ENCODE measurements around the gene MAPK14. TPM values are rescaled to one million over a fixed set of nuclear protein-coding genes. Genes with fewer than 3 reads are reported as not detected.
"Not testable (repeated sequence)": the region's sequence is repeated elsewhere in the genome, so short reads cannot be mapped to it uniquely, and the experiment has no call there.

MAPK14 gene
- total RNA-seq, 1 donor from 2014 or later: 65.0 TPM

DNA sequence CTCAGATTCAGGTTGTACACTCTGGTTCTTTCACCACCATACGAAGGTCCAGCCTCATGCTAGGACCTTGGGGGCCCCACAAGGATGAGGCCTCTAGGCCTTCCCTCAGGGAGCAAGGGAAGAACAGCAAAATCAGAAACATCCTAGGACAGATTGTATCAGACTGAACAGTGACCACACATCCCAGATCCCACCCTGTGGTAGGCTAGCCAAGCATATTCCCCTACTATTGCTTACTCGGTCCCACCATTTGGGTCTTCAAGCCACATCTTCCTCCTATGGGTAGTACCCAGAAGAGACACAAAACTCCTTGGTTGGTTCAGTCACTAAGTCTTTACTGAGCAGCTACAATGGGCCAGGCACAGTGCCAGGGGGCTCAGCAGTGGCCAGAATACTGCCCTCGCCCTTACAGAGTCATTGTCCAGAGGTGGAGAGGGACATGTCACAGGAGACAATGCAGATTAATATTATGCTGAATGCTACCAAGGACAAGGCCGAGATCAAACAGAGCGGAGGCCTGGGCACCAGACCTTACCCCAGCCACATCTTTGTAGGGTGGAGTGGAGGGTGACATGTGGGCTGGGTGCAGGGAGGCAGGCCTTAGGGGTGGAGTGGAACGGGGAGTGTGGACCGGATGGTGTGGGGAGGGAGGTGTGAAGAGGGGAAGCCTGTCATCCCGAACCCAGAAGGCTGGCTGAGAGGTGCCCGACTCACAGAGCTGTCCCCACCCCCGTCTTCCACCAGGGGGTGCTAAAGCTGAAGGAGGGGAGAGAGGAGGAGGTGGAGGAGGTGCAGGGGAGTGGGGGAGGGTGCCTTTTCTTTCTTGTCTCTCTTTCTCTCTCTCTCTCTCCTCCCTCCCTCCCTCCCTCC is 95.9 kb downstream of the MAPK14 start:
- no peaks in the 10 kb centered on the region for H3K9me3 Mint-ChIP-seq
- H3K4me2 ChIP-seq: no peak overlapping the region

DNA sequence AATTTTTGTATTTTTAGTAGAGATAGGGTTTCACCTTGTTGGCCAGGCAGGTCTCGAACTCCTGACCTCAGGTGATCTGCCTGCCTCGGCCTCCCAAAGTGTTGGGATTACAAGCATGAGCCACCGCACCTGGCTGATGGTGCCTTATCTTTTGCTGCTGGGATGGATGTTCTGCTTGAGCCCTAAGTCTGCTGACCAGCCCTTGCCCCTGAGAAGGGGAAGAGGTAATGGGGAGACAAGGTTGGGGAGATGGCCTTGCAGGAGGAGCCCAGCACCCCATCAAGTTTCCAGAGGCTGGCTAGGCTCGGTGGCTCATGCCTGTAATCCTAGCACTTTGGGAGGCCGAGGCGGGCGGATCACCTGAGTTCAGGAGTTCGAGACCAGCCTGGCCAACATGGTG is 96.7 kb downstream of the MAPK14 start:
- H3K9me3 ChIP-seq (ENCODE audit: low read depth); H4K20me1 ChIP-seq (ENCODE audit: low read depth); H3K27ac ChIP-seq; H3K9me3 Mint-ChIP-seq; H3K27me3 Mint-ChIP-seq (ENCODE audit: insufficient read depth, low read depth); H3K4me3 ChIP-seq; H3K4me1 ChIP-seq; H3K4me2 ChIP-seq; H3K36me3 ChIP-seq; H3K4me1 Mint-ChIP-seq; H3K9ac ChIP-seq; H3K27ac Mint-ChIP-seq; H3K36me3 Mint-ChIP-seq; DNase-seq (ENCODE audit: low spot score); H3K79me2 ChIP-seq (ENCODE audit: low read depth); H3K4me3 Mint-ChIP-seq; H2AFZ ChIP-seq (replicated peaks); H3F3A ChIP-seq (ENCODE audit: low read depth): not testable (repeated sequence)
- H3K27me3 ChIP-seq: peaks cover 14% of the 10 kb centered on the region

More for the DNA sequence above, 95.9 kb downstream of the MAPK14 start:
- H3K4me3 Mint-ChIP-seq: no peak overlapping the region
- H2AFZ ChIP-seq (replicated peaks): no peak overlapping the region
- no peaks in the 10 kb centered on the region for H3K9me3 ChIP-seq (ENCODE audit: low read depth)
- H3K79me2 ChIP-seq (ENCODE audit: low read depth): no peaks in the 10 kb centered on the region
- H3K4me1 Mint-ChIP-seq: peaks cover 5% of the 10 kb centered on the region
- no peaks in the 10 kb centered on the region for H4K20me1 ChIP-seq (ENCODE audit: low read depth)
- peaks cover 5% of the 10 kb centered on the region for H3K27me3 Mint-ChIP-seq (ENCODE audit: insufficient read depth, low read depth)
- TF ChIP-seq, protein P1, sequence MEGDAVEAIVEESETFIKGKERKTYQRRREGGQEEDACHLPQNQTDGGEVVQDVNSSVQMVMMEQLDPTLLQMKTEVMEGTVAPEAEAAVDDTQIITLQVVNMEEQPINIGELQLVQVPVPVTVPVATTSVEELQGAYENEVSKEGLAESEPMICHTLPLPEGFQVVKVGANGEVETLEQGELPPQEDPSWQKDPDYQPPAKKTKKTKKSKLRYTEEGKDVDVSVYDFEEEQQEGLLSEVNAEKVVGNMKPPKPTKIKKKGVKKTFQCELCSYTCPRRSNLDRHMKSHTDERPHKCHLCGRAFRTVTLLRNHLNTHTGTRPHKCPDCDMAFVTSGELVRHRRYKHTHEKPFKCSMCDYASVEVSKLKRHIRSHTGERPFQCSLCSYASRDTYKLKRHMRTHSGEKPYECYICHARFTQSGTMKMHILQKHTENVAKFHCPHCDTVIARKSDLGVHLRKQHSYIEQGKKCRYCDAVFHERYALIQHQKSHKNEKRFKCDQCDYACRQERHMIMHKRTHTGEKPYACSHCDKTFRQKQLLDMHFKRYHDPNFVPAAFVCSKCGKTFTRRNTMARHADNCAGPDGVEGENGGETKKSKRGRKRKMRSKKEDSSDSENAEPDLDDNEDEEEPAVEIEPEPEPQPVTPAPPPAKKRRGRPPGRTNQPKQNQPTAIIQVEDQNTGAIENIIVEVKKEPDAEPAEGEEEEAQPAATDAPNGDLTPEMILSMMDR (IDR thresholded peaks at IDR 0.05): peak; percentile 69
- no peak for TF ChIP-seq EZH2 (IDR thresholded peaks at IDR 0.05)
- H3K4me1 ChIP-seq: peaks cover 9% of the 10 kb centered on the region
- H3K4me3 ChIP-seq: no peak overlapping the region
- no peaks in the 10 kb centered on the region for H3F3A ChIP-seq (ENCODE audit: low read depth)
- H3K27ac Mint-ChIP-seq: peak overlapping the region; percentile 57
- DNase-seq (ENCODE audit: low spot score): peak; percentile 87
- no peak overlapping the region for H3K27ac ChIP-seq
- H3K36me3 Mint-ChIP-seq: no peaks in the 10 kb centered on the region
- no peak overlapping the region for H3K9ac ChIP-seq
- H3K27me3 ChIP-seq: peaks cover 5% of the 10 kb centered on the region
- no peaks in the 10 kb centered on the region for H3K36me3 ChIP-seq

DNA sequence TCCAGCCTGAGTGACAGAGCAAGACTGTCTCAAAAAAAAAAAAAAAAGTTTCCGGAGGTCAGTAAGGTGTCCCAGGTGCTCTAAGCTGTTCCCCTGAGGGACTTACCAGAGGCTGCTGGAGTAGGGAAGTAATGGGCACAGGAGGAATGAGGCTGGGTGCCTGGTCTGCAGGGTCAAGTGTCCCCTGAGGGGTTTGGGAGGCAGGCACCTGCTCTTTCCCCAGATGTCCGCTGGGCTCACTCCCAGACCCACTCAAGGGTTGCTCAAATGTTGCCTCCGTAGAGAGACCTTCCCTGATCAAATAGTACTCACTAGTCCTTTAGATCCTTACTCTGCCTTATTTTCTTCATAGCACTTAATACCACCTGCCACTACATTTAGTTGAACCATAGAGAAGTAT is 97.3 kb downstream of the MAPK14 start:
- Histone ChIP-seq H3K4me1 (peaks cover 9% of the 10 kb centered on the region), H3F3A (ENCODE audit: low read depth) (no peaks in the 10 kb centered on the region), H3K4me2 (no peak overlapping the region), H3K9me3 (ENCODE audit: low read depth) (no peaks in the 10 kb centered on the region), H3K4me3 (no peak overlapping the region), H3K79me2 (ENCODE audit: low read depth) (no peaks in the 10 kb centered on the region), H3K36me3 (no peaks in the 10 kb centered on the region), H3K27ac (no peak overlapping the region), H4K20me1 (ENCODE audit: low read depth) (no peaks in the 10 kb centered on the region), H2AFZ (replicated peaks) (no peak overlapping the region), H3K27me3 (peaks cover 19% of the 10 kb centered on the region), H3K9ac (no peak overlapping the region)
- peaks cover 8% of the 10 kb centered on the region for H3K4me1 Mint-ChIP-seq
- H3K27ac Mint-ChIP-seq: no peak overlapping the region
- TF ChIP-seq, protein P1 (IDR thresholded peaks at IDR 0.05): no peak
- TF ChIP-seq EZH2phosphoT487 (IDR thresholded peaks at IDR 0.05) (no peak), EZH2 (IDR thresholded peaks at IDR 0.05) (no peak)
- DNase-seq (ENCODE audit: low spot score): no peak
- no peaks in the 10 kb centered on the region for H3K36me3 Mint-ChIP-seq
- H3K9me3 Mint-ChIP-seq: no peaks in the 10 kb centered on the region
- H3K4me3 Mint-ChIP-seq: no peak overlapping the region
- peaks cover 14% of the 10 kb centered on the region for H3K27me3 Mint-ChIP-seq (ENCODE audit: insufficient read depth, low read depth)

DNA sequence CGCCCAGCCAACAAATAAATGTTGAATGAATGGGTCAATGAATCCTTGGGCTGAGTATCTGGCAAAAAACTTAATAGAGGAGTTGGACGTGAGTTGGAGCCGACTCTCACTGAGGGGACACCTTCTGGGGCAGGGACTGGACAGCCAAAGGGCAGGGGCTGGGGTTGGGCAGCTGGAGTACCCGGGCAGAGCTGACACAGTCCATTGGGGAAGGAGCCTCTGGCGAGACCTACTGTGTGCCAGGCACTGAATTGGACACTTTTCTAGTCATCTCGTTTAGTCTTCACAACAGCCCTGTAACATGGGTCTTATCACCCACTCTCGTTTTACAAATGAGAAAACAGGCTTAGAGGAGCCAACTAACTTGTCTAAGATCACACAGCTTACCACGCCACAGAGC is 98.0 kb downstream of the MAPK14 start:
- Mint-ChIP-seq H3K27ac (peak overlapping the region; percentile 38), H3K27me3 (ENCODE audit: insufficient read depth, low read depth) (peaks cover 13% of the 10 kb centered on the region), H3K36me3 (no peaks in the 10 kb centered on the region), H3K9me3 (no peaks in the 10 kb centered on the region), H3K4me3 (no peak overlapping the region), H3K4me1 (peaks cover 10% of the 10 kb centered on the region)
- H3K36me3 ChIP-seq: no peaks in the 10 kb centered on the region
- no peak overlapping the region for H3K4me2 ChIP-seq
- H3K4me1 ChIP-seq: peaks cover 9% of the 10 kb centered on the region
- no peak overlapping the region for H3K9ac ChIP-seq
- H3K27ac ChIP-seq: no peak overlapping the region
- H3K79me2 ChIP-seq (ENCODE audit: low read depth): no peaks in the 10 kb centered on the region
- H2AFZ ChIP-seq (replicated peaks): no peak overlapping the region
- peaks cover 26% of the 10 kb centered on the region for H3K27me3 ChIP-seq
- H3F3A ChIP-seq (ENCODE audit: low read depth): no peaks in the 10 kb centered on the region
- H3K9me3 ChIP-seq (ENCODE audit: low read depth): no peaks in the 10 kb centered on the region
- no peak for DNase-seq (ENCODE audit: low spot score)
- H4K20me1 ChIP-seq (ENCODE audit: low read depth): no peaks in the 10 kb centered on the region
- TF ChIP-seq EZH2phosphoT487 (IDR thresholded peaks at IDR 0.05) (no peak), EZH2 (IDR thresholded peaks at IDR 0.05) (no peak)
- TF ChIP-seq, protein P1 (IDR thresholded peaks at IDR 0.05): no peak
- no peak overlapping the region for H3K4me3 ChIP-seq

Measured in neural progenitor cell (in vitro differentiated cells).